Neutrophil (primary cell): ENCODE data around the gene SHFL.
A peak's percentile ranks its signal among the peaks of the same experiment; 100 is the strongest.

Source experiments
- H3K27ac ChIP-seq: fragments of 200-600 bp; sonication (generic); 2 replicates; pipeline ENCODE4 v1.5.1; 2016; ENCODE audit warnings: mild to moderate bottlenecking, moderate library complexity
- H3K27me3 ChIP-seq: fragments of 200-600 bp; sonication (generic); 2 replicates; pipeline ENCODE4 v1.6.0; 2016; ENCODE audit warnings: mild to moderate bottlenecking
- H3K36me3 ChIP-seq: fragments of 200-600 bp; sonication (generic); 2 replicates; pipeline ENCODE4 v1.5.1; 2017
- H3K4me1 ChIP-seq, 2 experiments: fragments of 200-600 bp in 1 of 2; sonication (generic) in 1 of 2; 1 replicate in 1 of 2; 2 replicates in 1 of 2; pipeline versions ENCODE4 v1.5.1 to v1.6.1; 2013 to 2016; ENCODE audit warnings: low read depth in 1 of 2, low read length in 1 of 2, mild to moderate bottlenecking in 1 of 2, moderate library complexity in 1 of 2; ENCODE audit not compliant: control insufficient read depth in 1 of 2, insufficient read depth in 1 of 2
- H3K4me3 ChIP-seq, 2 experiments: fragments of 200-600 bp in 1 of 2; sonication (generic) in 1 of 2; 1 replicate in 1 of 2; 2 replicates in 1 of 2; pipeline ENCODE4 v1.5.1; 2013 to 2016; ENCODE audit warnings: low read depth in 1 of 2, low read length in 1 of 2, mild to moderate bottlenecking in 1 of 2, moderate library complexity in 1 of 2
- H3K9me3 ChIP-seq: fragments of 200-600 bp; sonication (generic); 2 replicates; pipeline ENCODE4 v1.5.1; 2016
- CTCF ChIP-seq: fragments of 200-600 bp; sonication (generic); IDR thresholded peaks from 2 replicates; pipeline ENCODE4 v1.5.1; 2016; ENCODE audit warnings: antibody characterized with exemption

Gene SHFL

GRCh38 chr19:10085641-10086590 lies at the start of gene SHFL:
Gene SHFL, plus strand, starts transcription at chr19:10086317. Its CDS starts 111 bp downstream, at chr19:10086428.
- Histone ChIP-seq H3K36me3 (peaks cover 17% of the 10 kb centered on the region), H3K4me1 (peaks cover 16 to 18% of the 10 kb centered on the region in 2 experiments), H3K4me3 (peak within 1 kb of the TSS; percentile 94 to 95), H3K27me3 (peaks cover 11% of the 10 kb centered on the region), H3K27ac (peak within 1 kb of the TSS; percentile 68), H3K9me3 (no peaks in the 10 kb centered on the region)
- peak; percentile 31 for TF ChIP-seq CTCF

GRCh38 chr19:10036601-10037071 lies 49.5 kb upstream of the SHFL start:
- Histone ChIP-seq H3K27me3 (peaks cover 19% of the 10 kb centered on the region), H3K4me1 (no peaks in the 10 kb centered on the region), H3K4me3 (no peak overlapping the region), H3K9me3 (no peaks in the 10 kb centered on the region), H3K27ac (no peak overlapping the region), H3K36me3 (no peaks in the 10 kb centered on the region)
- no peak for TF ChIP-seq CTCF

GRCh38 chr19:10037367-10037766 lies 48.8 kb upstream of the SHFL start:
- H3K4me3 ChIP-seq = no peak overlapping the region
- TF ChIP-seq CTCF = no peak
- H3K36me3 ChIP-seq = no peaks in the 10 kb centered on the region
- no peaks in the 10 kb centered on the region for H3K9me3 ChIP-seq
- no peak overlapping the region for H3K27ac ChIP-seq
- no peaks in the 10 kb centered on the region for H3K4me1 ChIP-seq
- peaks cover 16% of the 10 kb centered on the region for H3K27me3 ChIP-seq

GRCh38 chr19:10037809-10038208 lies 48.3 kb upstream of the SHFL start:
- no peaks in the 10 kb centered on the region for H3K4me1 ChIP-seq
- no peaks in the 10 kb centered on the region for H3K9me3 ChIP-seq
- H3K36me3 ChIP-seq = no peaks in the 10 kb centered on the region
- no peak overlapping the region for H3K4me3 ChIP-seq
- no peak for TF ChIP-seq CTCF
- peaks cover 12% of the 10 kb centered on the region for H3K27me3 ChIP-seq
- H3K27ac ChIP-seq = no peak overlapping the region

GRCh38 chr19:10043286-10043927 lies 42.7 kb upstream of the SHFL start:
- H3K4me1 ChIP-seq = no peaks in the 10 kb centered on the region
- no peak overlapping the region for H3K27ac ChIP-seq
- no peaks in the 10 kb centered on the region for H3K27me3 ChIP-seq
- no peaks in the 10 kb centered on the region for H3K36me3 ChIP-seq
- TF ChIP-seq CTCF = no peak
- H3K9me3 ChIP-seq = no peaks in the 10 kb centered on the region
- no peak overlapping the region for H3K4me3 ChIP-seq
